Measurements from ENCODE around the gene CLPTM1L.

- TF ChIP-seq, protein P1, sequence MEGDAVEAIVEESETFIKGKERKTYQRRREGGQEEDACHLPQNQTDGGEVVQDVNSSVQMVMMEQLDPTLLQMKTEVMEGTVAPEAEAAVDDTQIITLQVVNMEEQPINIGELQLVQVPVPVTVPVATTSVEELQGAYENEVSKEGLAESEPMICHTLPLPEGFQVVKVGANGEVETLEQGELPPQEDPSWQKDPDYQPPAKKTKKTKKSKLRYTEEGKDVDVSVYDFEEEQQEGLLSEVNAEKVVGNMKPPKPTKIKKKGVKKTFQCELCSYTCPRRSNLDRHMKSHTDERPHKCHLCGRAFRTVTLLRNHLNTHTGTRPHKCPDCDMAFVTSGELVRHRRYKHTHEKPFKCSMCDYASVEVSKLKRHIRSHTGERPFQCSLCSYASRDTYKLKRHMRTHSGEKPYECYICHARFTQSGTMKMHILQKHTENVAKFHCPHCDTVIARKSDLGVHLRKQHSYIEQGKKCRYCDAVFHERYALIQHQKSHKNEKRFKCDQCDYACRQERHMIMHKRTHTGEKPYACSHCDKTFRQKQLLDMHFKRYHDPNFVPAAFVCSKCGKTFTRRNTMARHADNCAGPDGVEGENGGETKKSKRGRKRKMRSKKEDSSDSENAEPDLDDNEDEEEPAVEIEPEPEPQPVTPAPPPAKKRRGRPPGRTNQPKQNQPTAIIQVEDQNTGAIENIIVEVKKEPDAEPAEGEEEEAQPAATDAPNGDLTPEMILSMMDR (IDR thresholded peaks at IDR 0.05; ENCODE audit: insufficient read depth, low read depth, low read length) = no peak
- no peak for TF ChIP-seq EZH2 (IDR thresholded peaks at IDR 0.05; ENCODE audit: insufficient read depth, low read length)
Observed at GRCh38 chr5:1273745-1274144, 71.2 kb downstream of the CLPTM1L start.

Data from astrocyte (in vitro differentiated cells and primary cell).